ENCODE data around the gene ABCB10. TPM values are rescaled to one million over a fixed set of nuclear protein-coding genes. Genes with fewer than 3 reads are reported as not detected.

Gene ABCB10
- total RNA-seq, 1 donor from 2014 or later, result 18.3 TPM

DNA sequence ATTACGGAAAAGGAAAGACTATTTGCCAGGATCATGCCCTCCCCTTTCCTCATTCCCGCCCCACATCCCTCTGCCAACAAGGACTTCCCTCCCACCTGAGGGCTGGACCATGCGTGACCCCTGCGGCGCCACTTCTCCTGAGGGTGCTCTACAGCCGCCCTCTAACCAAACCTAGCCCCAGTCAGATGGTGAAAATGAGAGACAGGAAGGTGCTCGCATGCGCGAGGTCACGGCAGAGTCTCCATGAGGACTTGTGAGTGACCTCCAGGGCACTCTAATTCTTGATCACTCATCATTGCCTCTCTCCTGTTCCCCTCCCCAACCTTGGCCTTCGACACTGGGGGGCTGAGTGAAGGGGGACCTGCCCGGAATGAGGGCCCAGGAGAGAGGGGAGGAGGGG, 35.3 kb upstream of the ABCB10 start:
- TF ChIP-seq, protein P1, sequence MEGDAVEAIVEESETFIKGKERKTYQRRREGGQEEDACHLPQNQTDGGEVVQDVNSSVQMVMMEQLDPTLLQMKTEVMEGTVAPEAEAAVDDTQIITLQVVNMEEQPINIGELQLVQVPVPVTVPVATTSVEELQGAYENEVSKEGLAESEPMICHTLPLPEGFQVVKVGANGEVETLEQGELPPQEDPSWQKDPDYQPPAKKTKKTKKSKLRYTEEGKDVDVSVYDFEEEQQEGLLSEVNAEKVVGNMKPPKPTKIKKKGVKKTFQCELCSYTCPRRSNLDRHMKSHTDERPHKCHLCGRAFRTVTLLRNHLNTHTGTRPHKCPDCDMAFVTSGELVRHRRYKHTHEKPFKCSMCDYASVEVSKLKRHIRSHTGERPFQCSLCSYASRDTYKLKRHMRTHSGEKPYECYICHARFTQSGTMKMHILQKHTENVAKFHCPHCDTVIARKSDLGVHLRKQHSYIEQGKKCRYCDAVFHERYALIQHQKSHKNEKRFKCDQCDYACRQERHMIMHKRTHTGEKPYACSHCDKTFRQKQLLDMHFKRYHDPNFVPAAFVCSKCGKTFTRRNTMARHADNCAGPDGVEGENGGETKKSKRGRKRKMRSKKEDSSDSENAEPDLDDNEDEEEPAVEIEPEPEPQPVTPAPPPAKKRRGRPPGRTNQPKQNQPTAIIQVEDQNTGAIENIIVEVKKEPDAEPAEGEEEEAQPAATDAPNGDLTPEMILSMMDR (IDR thresholded peaks at IDR 0.05; ENCODE audit: unreplicated experiment), result no peak
- no peak for DNase-seq (ENCODE audit: low spot score)
- Mint-ChIP-seq H3K9me3 (ENCODE audit: unreplicated experiment) (no peaks in the 10 kb centered on the region), H3K27ac (ENCODE audit: unreplicated experiment) (no peak overlapping the region), H3K27me3 (ENCODE audit: unreplicated experiment) (no peaks in the 10 kb centered on the region), H3K36me3 (ENCODE audit: low read depth, unreplicated experiment) (peaks cover 4% of the 10 kb centered on the region), H3K4me3 (ENCODE audit: unreplicated experiment) (no peak overlapping the region), H3K4me1 (ENCODE audit: unreplicated experiment) (no peaks in the 10 kb centered on the region)

DNA sequence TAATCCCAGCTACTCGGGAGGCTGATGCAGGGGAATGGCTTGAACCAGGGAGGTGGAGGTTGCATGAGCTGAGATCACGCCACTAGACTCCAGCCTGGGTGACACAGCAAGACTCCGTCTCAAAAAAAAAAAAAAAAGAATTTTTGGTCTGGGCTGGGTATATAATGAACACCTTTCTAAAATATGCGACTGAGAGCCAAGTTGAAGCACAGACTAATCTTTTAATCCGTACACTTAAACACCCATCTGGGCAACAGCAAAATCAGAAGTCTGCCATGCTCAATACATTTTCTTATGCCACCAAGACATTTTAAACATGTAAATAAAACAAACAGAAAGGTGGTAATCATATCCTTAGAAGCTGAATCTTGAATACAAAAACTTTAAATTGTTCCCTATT, 31.6 kb upstream of the ABCB10 start:
- DNase-seq (ENCODE audit: low spot score), result no peak
- H3K4me3 Mint-ChIP-seq (ENCODE audit: unreplicated experiment), result no peak overlapping the region
- TF ChIP-seq, protein P1 (IDR thresholded peaks at IDR 0.05; ENCODE audit: unreplicated experiment), result no peak
- no peak overlapping the region for H3K27ac Mint-ChIP-seq (ENCODE audit: unreplicated experiment)
- no peaks in the 10 kb centered on the region for H3K36me3 Mint-ChIP-seq (ENCODE audit: low read depth, unreplicated experiment)
- H3K9me3 Mint-ChIP-seq (ENCODE audit: unreplicated experiment), result no peaks in the 10 kb centered on the region
- peaks cover 3% of the 10 kb centered on the region for H3K4me1 Mint-ChIP-seq (ENCODE audit: unreplicated experiment)
- no peaks in the 10 kb centered on the region for H3K27me3 Mint-ChIP-seq (ENCODE audit: unreplicated experiment)

DNA sequence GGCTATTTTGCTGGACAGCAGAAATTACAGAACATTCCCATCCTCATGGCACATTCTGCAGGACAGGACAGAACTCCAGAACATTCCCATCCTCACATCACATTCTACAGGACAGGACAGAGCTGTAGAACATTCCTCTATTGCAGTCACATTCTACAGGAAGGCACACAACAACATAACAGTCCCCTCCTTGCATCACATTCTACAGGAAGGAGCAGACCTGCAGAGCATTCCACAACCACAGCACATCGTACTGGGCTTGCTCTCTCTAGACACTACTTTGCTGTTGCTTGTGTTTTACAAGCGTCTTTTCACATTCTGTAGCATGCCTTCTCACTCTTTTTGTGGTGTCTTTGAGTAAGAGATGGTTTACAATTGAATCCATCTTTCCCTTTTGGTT, 26.8 kb upstream of the ABCB10 start:
- TF ChIP-seq, protein P1 (IDR thresholded peaks at IDR 0.05; ENCODE audit: unreplicated experiment), result no peak
- peaks cover 2% of the 10 kb centered on the region for H3K27me3 Mint-ChIP-seq (ENCODE audit: unreplicated experiment)
- DNase-seq (ENCODE audit: low spot score), result no peak
- no peak overlapping the region for H3K4me3 Mint-ChIP-seq (ENCODE audit: unreplicated experiment)
- peaks cover 3% of the 10 kb centered on the region for H3K4me1 Mint-ChIP-seq (ENCODE audit: unreplicated experiment)
- no peaks in the 10 kb centered on the region for H3K9me3 Mint-ChIP-seq (ENCODE audit: unreplicated experiment)
- H3K27ac Mint-ChIP-seq (ENCODE audit: unreplicated experiment), result no peak overlapping the region
- H3K36me3 Mint-ChIP-seq (ENCODE audit: low read depth, unreplicated experiment), result no peaks in the 10 kb centered on the region

DNA sequence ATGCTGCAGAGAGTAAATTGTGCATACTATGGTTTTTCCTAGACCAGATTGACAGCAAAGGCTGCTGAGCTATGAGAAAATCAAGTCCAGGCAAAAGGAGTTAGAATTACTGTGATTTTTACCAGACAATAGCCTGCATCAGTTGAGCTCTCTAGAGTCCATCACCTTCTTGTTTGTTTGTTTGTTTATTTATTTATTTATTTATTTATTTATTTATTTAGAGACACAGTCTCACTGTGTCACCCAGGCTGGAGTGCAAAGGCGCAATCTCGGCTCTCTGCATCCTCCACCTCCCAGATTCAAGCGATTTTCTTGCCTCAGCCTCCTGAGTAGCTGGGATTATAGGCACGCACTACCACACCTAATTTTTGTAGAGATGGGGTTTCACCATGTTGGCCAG, 24.2 kb upstream of the ABCB10 start:
- H3K27ac Mint-ChIP-seq (ENCODE audit: unreplicated experiment), result no peak overlapping the region
- H3K27me3 Mint-ChIP-seq (ENCODE audit: unreplicated experiment), result peaks cover 2% of the 10 kb centered on the region
- DNase-seq (ENCODE audit: low spot score), result no peak
- no peak overlapping the region for H3K4me3 Mint-ChIP-seq (ENCODE audit: unreplicated experiment)
- no peaks in the 10 kb centered on the region for H3K9me3 Mint-ChIP-seq (ENCODE audit: unreplicated experiment)
- H3K4me1 Mint-ChIP-seq (ENCODE audit: unreplicated experiment), result peaks cover 12% of the 10 kb centered on the region
- TF ChIP-seq, protein P1 (IDR thresholded peaks at IDR 0.05; ENCODE audit: unreplicated experiment), result no peak
- no peaks in the 10 kb centered on the region for H3K36me3 Mint-ChIP-seq (ENCODE audit: low read depth, unreplicated experiment)

DNA sequence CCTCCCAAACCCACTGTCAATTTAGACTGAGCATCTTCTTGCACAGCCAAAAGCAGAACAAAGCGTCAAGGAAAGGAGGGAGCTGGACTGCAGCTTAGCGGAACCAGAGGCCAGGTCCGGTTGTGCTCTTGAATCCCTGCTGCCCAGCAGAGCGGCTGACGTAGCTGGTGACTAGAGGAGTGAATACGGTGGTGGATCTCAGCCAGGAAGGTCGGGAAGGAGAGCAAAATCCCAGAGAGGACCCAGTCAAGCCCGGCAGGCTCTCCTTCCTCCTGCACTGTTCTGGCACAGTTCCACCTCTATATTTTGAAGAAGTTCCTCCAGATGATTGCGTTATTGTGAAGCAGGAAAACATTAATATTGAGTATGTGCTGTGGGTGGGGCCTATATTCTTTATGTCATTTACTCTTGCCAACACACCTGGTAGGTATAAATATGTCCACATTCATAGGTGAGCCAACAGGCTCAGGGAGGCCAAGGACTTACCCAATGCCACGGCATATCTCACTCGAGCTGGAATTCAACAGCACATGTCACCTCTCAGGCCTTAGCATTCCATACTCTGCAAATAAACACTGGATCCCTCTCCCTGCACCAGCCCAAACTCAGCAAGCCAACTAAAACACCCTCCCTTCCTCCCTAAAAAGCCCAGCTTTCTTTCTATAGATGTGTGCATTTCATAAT, 23.6 kb upstream of the ABCB10 start:
- Mint-ChIP-seq H3K27me3 (ENCODE audit: unreplicated experiment) (peaks cover 2% of the 10 kb centered on the region), H3K4me1 (ENCODE audit: unreplicated experiment) (peaks cover 10% of the 10 kb centered on the region), H3K27ac (ENCODE audit: unreplicated experiment) (no peak overlapping the region), H3K4me3 (ENCODE audit: unreplicated experiment) (no peak overlapping the region), H3K9me3 (ENCODE audit: unreplicated experiment) (no peaks in the 10 kb centered on the region), H3K36me3 (ENCODE audit: low read depth, unreplicated experiment) (no peaks in the 10 kb centered on the region)
- TF ChIP-seq, protein P1 (IDR thresholded peaks at IDR 0.05; ENCODE audit: unreplicated experiment), result no peak
- DNase-seq (ENCODE audit: low spot score), result no peak

Data from endothelial cell (in vitro differentiated cells).